Trophoblast cell (in vitro differentiated cells and primary cell): ENCODE measurements around the gene PDIA4.

Experiments
- DNase-seq, 2 donors: peaks; one replicate each; pipeline ENCODE4 v3.0.0-alpha.2; 2016
- H2AFZ ChIP-seq: 2 replicates; pipeline ENCODE4 v1.6.1; 2013; ENCODE audit warnings: low read length, moderate library complexity, mild to moderate bottlenecking; ENCODE audit not compliant: insufficient read depth, poor library complexity
- H2AK5ac ChIP-seq: 2 replicates; pipeline ENCODE4 v1.6.1; 2013; ENCODE audit warnings: mild to moderate bottlenecking, low read length
- H2BK120ac ChIP-seq: 2 replicates; pipeline ENCODE4 v1.6.1; 2013; ENCODE audit warnings: low read length, mild to moderate bottlenecking, moderate library complexity; ENCODE audit not compliant: insufficient read depth, poor library complexity
- H2BK12ac ChIP-seq: 2 replicates; pipeline ENCODE4 v1.6.1; 2013; ENCODE audit warnings: mild to moderate bottlenecking, low read length, moderate library complexity
- H2BK5ac ChIP-seq: 2 replicates; pipeline ENCODE4 v1.6.1; 2013; ENCODE audit warnings: low read length, low read depth, moderate library complexity, mild to moderate bottlenecking; ENCODE audit not compliant: poor library complexity
- H3K14ac ChIP-seq: 2 replicates; pipeline ENCODE4 v1.6.1; 2013; ENCODE audit warnings: mild to moderate bottlenecking, low read length
- H3K18ac ChIP-seq: 2 replicates; pipeline ENCODE4 v1.6.1; 2013; ENCODE audit warnings: mild to moderate bottlenecking, low read length
- H3K23ac ChIP-seq: 2 replicates; pipeline ENCODE4 v1.6.1; 2013; ENCODE audit warnings: low read length
- H3K27ac ChIP-seq: 2 replicates; pipeline ENCODE4 v1.5.1; 2013; ENCODE audit warnings: low read depth, mild to moderate bottlenecking, inconsistent platforms, low read length, moderate library complexity
- H3K27me3 ChIP-seq: 2 replicates; pipeline ENCODE4 v1.6.1; 2013; ENCODE audit warnings: inconsistent platforms, mild to moderate bottlenecking, low read length, moderate library complexity; ENCODE audit not compliant: insufficient read depth
- H3K36me3 ChIP-seq, 2 experiments: 1 replicate in 1 of 2; 2 replicates in 1 of 2; pipeline ENCODE4 v1.6.1; 2013; ENCODE audit warnings: low read length in 2 of 2, mild to moderate bottlenecking in 2 of 2, moderate library complexity in 1 of 2; ENCODE audit not compliant: insufficient read depth in 2 of 2, control insufficient read depth in 1 of 2
- H3K4ac ChIP-seq: 2 replicates; pipeline ENCODE4 v1.6.1; 2013; ENCODE audit warnings: low read depth, mild to moderate bottlenecking, low read length, moderate library complexity
- H3K4me1 ChIP-seq, 2 experiments: 1 replicate in 1 of 2; 2 replicates in 1 of 2; pipeline ENCODE4 v1.6.1; 2013; ENCODE audit warnings: low read length in 2 of 2, mild to moderate bottlenecking in 2 of 2, moderate library complexity in 1 of 2; ENCODE audit not compliant: insufficient read depth in 2 of 2, control insufficient read depth in 1 of 2
- H3K4me2 ChIP-seq: 2 replicates; pipeline ENCODE4 v1.6.1; 2013; ENCODE audit warnings: inconsistent platforms, mild to moderate bottlenecking, low read length, moderate library complexity
- H3K4me3 ChIP-seq: 2 replicates; pipeline ENCODE4 v1.5.1; 2013; ENCODE audit warnings: mild to moderate bottlenecking, low read depth, low read length, inconsistent platforms
- H3K79me1 ChIP-seq: one replicate; pipeline ENCODE4 v1.6.1; 2013; ENCODE audit warnings: low read length
- H3K79me2 ChIP-seq: 2 replicates; pipeline ENCODE4 v1.6.1; 2013; ENCODE audit warnings: low read length, mild to moderate bottlenecking; ENCODE audit not compliant: control insufficient read depth, insufficient read depth, poor library complexity
- H3K9ac ChIP-seq: 2 replicates; pipeline ENCODE4 v1.6.1; 2013; ENCODE audit warnings: mild to moderate bottlenecking, low read length
- H3K9me3 ChIP-seq: 2 replicates; pipeline ENCODE4 v1.6.1; 2013; ENCODE audit warnings: low read depth, mild to moderate bottlenecking, control low read depth, inconsistent platforms, low read length; ENCODE audit not compliant: insufficient read depth
- H4K12ac ChIP-seq: 2 replicates; pipeline ENCODE4 v1.6.1; 2013; ENCODE audit warnings: low read depth, mild to moderate bottlenecking, low read length, moderate library complexity
- H4K8ac ChIP-seq: 2 replicates; pipeline ENCODE4 v1.6.1; 2013; ENCODE audit warnings: low read depth, mild to moderate bottlenecking, low read length, moderate library complexity
- H4K91ac ChIP-seq: one replicate; pipeline ENCODE4 v1.6.1; 2013; ENCODE audit warnings: low read depth, mild to moderate bottlenecking, low read length, moderate library complexity
- WGBS: extraction: QIAGEN DNeasy Blood & Tissue Kit; methylation state at CpG from one replicate; pipeline ENCODE4 v1.1.7; 2013; ENCODE audit warnings: missing lambda C conversion rate; ENCODE audit not compliant: insufficient read length, insufficient coverage; ENCODE audit errors: extremely low coverage; 5-methylcytosine and 5-hydroxymethylcytosine counted together

PDIA4 gene

GRCh38 chr7:148964483-148965267 is 63.6 kb downstream of the PDIA4 start:
- H3K79me2 ChIP-seq = no peaks in the 10 kb centered on the region
- H3K4me1 ChIP-seq = peaks cover 1% of the 10 kb centered on the region in 2 experiments
- no peak overlapping the region for H4K91ac ChIP-seq
- H3K23ac ChIP-seq = no peak overlapping the region
- no peaks in the 10 kb centered on the region for H3K79me1 ChIP-seq
- H3K27ac ChIP-seq = no peak overlapping the region
- no peak overlapping the region for H2BK5ac ChIP-seq
- H4K12ac ChIP-seq = no peak overlapping the region
- no peak overlapping the region for H2AFZ ChIP-seq
- H2AK5ac ChIP-seq = no peak overlapping the region
- no CpG with 5 or more reads among the region's 15 CpGs for WGBS
- no peak overlapping the region for H2BK12ac ChIP-seq
- no peak overlapping the region for H3K18ac ChIP-seq
- peak in 1 of 2 donors; percentile 20 for DNase-seq
- H3K36me3 ChIP-seq = no peaks in the 10 kb centered on the region
- H3K9me3 ChIP-seq = no peaks in the 10 kb centered on the region
- no peak overlapping the region for H3K4me3 ChIP-seq
- no peak overlapping the region for H3K9ac ChIP-seq
- H3K27me3 ChIP-seq = no peaks in the 10 kb centered on the region
- no peak overlapping the region for H3K4ac ChIP-seq
- no peak overlapping the region for H4K8ac ChIP-seq
- no peak overlapping the region for H3K4me2 ChIP-seq
- H2BK120ac ChIP-seq = no peak overlapping the region
- no peak overlapping the region for H3K14ac ChIP-seq

DNA sequence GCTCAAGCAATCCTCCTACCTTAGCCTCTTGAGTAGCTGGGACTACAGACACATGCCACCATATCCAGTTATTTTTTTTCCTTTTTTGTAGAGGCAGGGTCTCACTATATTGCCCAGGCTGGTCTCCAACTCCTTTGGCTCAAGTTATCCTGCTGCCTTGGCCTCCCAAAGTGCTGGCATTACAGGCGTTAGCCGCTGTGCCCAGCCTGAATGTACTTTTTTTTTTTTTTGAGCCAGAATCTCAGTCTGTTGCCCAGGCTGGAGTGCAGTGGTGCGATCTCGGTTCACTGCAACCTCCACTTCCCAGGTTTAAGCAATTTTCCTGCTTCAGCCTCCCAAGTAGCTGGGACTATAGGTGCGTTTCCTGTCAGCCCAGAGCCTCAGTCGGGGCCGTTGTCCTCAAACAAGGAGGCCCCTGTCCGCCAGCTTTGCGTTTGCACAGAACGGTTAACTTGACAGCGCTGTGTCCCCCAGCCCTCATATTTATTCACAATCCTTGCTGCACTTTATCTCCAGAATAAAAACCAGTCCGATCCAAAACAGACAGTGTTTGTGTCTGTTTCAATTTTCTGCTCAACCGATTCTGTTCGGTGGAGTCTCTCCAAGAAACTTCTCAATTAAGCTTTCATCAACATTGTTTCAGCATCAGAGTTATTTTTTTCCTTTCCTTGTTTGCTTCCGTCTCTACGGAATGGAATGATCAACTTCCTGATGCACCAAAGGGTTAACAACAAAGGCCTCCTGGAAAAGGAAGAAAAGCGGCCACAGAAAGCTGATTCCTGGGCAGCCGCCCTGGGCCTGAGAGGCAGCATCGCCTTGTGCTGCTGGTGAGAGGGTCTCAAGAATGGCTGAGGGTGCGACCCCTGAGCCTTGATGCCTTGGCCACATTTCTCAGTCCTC is 64.5 kb downstream of the PDIA4 start:
- no peaks in the 10 kb centered on the region for H3K79me1 ChIP-seq
- H3K4me3 ChIP-seq = no peak overlapping the region
- no peaks in the 10 kb centered on the region for H3K9me3 ChIP-seq
- H3K79me2 ChIP-seq = no peaks in the 10 kb centered on the region
- H2BK120ac ChIP-seq = no peak overlapping the region
- H2AK5ac ChIP-seq = no peak overlapping the region
- H3K23ac ChIP-seq = no peak overlapping the region
- no peak overlapping the region for H3K27ac ChIP-seq
- no peak overlapping the region for H4K8ac ChIP-seq
- H2AFZ ChIP-seq = peak overlapping the region; percentile 52
- no peaks in the 10 kb centered on the region for H3K36me3 ChIP-seq
- H3K9ac ChIP-seq = no peak overlapping the region
- H2BK5ac ChIP-seq = no peak overlapping the region
- peaks cover 2 to 3% of the 10 kb centered on the region in 2 experiments for H3K4me1 ChIP-seq
- no peak overlapping the region for H3K4ac ChIP-seq
- H3K4me2 ChIP-seq = no peak overlapping the region
- peak in 1 of 2 donors; percentile 22 for DNase-seq
- no peak overlapping the region for H4K12ac ChIP-seq
- H3K14ac ChIP-seq = no peak overlapping the region
- WGBS = no CpG with 5 or more reads among the region's 20 CpGs
- H4K91ac ChIP-seq = no peak overlapping the region
- no peak overlapping the region for H2BK12ac ChIP-seq
- H3K27me3 ChIP-seq = no peaks in the 10 kb centered on the region
- H3K18ac ChIP-seq = no peak overlapping the region

GRCh38 chr7:148962823-148963582 is 65.3 kb downstream of the PDIA4 start:
- no peaks in the 10 kb centered on the region for H3K79me2 ChIP-seq
- H4K91ac ChIP-seq = no peak overlapping the region
- WGBS = no CpG with 5 or more reads among the region's 5 CpGs

GRCh38 chr7:148962440-148962822 is 65.9 kb downstream of the PDIA4 start:
- no peak overlapping the region for H2BK5ac ChIP-seq
- no peaks in the 10 kb centered on the region for H3K9me3 ChIP-seq
- no CpG with 5 or more reads among the region's 5 CpGs for WGBS

More at GRCh38 chr7:148962823-148963582, 65.3 kb downstream of the PDIA4 start:
- Histone ChIP-seq H2BK120ac (no peak overlapping the region), H3K36me3 (no peaks in the 10 kb centered on the region), H3K27ac (no peak overlapping the region), H3K14ac (no peak overlapping the region), H3K18ac (no peak overlapping the region), H3K9ac (no peak overlapping the region), H3K4ac (no peak overlapping the region), H2AFZ (no peak overlapping the region), H4K12ac (no peak overlapping the region), H2BK12ac (no peak overlapping the region), H2AK5ac (no peak overlapping the region), H3K4me3 (no peak overlapping the region), H3K4me1 (peaks cover 3 to 6% of the 10 kb centered on the region in 2 experiments), H4K8ac (no peak overlapping the region), H3K27me3 (no peaks in the 10 kb centered on the region), H3K9me3 (no peaks in the 10 kb centered on the region), H3K23ac (no peak overlapping the region), H3K4me2 (peak overlapping the region; percentile 14), H3K79me1 (peaks cover 2% of the 10 kb centered on the region), H2BK5ac (no peak overlapping the region)
- DNase-seq = peak in 1 of 2 donors; percentile 62

More at GRCh38 chr7:148962440-148962822, 65.9 kb downstream of the PDIA4 start:
- peak overlapping the region; percentile 14 for H3K4me2 ChIP-seq
- no peak overlapping the region for H4K91ac ChIP-seq
- peaks cover 2% of the 10 kb centered on the region for H3K79me1 ChIP-seq
- no peak overlapping the region for H3K14ac ChIP-seq
- H2AFZ ChIP-seq = no peak overlapping the region
- H2BK120ac ChIP-seq = no peak overlapping the region
- H4K12ac ChIP-seq = no peak overlapping the region
- no peak overlapping the region for H2BK12ac ChIP-seq
- H3K27ac ChIP-seq = no peak overlapping the region
- no peak overlapping the region for H3K9ac ChIP-seq
- H2AK5ac ChIP-seq = no peak overlapping the region
- H3K4me1 ChIP-seq = peaks cover 3 to 6% of the 10 kb centered on the region in 2 experiments
- H3K23ac ChIP-seq = no peak overlapping the region
- no peak overlapping the region for H3K4ac ChIP-seq
- no peaks in the 10 kb centered on the region for H3K79me2 ChIP-seq
- no peak for DNase-seq
- H3K27me3 ChIP-seq = no peaks in the 10 kb centered on the region
- no peak overlapping the region for H4K8ac ChIP-seq
- H3K36me3 ChIP-seq = no peaks in the 10 kb centered on the region
- no peak overlapping the region for H3K18ac ChIP-seq
- H3K4me3 ChIP-seq = no peak overlapping the region
